WERI-Rb-1 (cell line): Measurements from ENCODE around the gene ZNF205.

Experiments
- DNase-seq: peaks from one replicate; pipeline ENCODE4 v3.0.0-alpha.2; 2020
- H3K27ac ChIP-seq: fragments of 250-450 bp; sonication (Bioruptor Pico); 2 replicates; pipeline ENCODE4 v1.5.1; 2020; ENCODE audit warnings: mild to moderate bottlenecking, moderate library complexity
- H3K27me3 ChIP-seq: fragments of 250-450 bp; sonication (Bioruptor Pico); 2 replicates; pipeline ENCODE4 v1.5.1; 2021; ENCODE audit warnings: mild to moderate bottlenecking, low read depth, moderate library complexity; ENCODE audit not compliant: insufficient read depth, severe bottlenecking
- H3K36me3 ChIP-seq: fragments of 250-450 bp; sonication (Bioruptor Pico); 2 replicates; pipeline ENCODE4 v1.5.1; 2020; ENCODE audit warnings: mild to moderate bottlenecking, moderate library complexity
- H3K4me3 ChIP-seq: 2 replicates; pipeline ENCODE4 v1.5.1; 2011; ENCODE audit warnings: low read depth, mild to moderate bottlenecking, control low read depth, low read length
- H3K9me3 ChIP-seq: fragments of 250-450 bp; sonication (Bioruptor Pico); 2 replicates; pipeline ENCODE4 v1.5.1; 2021; ENCODE audit warnings: mild to moderate bottlenecking, moderate library complexity; ENCODE audit not compliant: severe bottlenecking
- CTCF ChIP-seq: IDR thresholded peaks from 2 replicates; pipeline ENCODE4 v1.5.1; 2011; ENCODE audit warnings: low read depth, mild to moderate bottlenecking, control low read depth, inconsistent platforms, low read length

The ZNF205 gene

DNA sequence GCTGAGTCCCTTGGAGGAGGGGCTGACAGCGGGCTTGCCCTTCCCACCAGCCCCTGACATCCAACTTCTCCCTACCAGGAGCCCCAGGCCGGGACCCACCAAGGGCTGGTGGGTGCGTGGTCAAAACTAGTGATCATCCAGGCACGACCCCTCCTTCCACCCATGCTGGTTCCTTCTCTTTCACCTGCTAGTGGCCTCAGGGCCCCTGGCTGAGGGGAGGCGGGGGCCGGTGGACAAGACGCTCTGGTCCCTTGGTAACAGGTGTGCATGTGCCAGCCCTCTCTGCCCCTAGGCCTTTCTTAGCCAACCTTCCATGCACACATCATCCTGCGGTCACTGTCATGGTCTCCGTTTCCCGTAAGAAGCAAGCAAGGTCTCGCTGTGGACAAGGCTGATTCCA is 30.8 kb downstream of the ZNF205 start:
- DNase-seq, result no peak

GRCh38 chr16:3143598-3144320 is 31.4 kb downstream of the ZNF205 start:
- no peak overlapping the region for H3K4me3 ChIP-seq
- H3K27me3 ChIP-seq, result peaks cover 2% of the 10 kb centered on the region
- no peak overlapping the region for H3K27ac ChIP-seq
- no peak for DNase-seq
- no peak for TF ChIP-seq CTCF
- no peaks in the 10 kb centered on the region for H3K9me3 ChIP-seq
- H3K36me3 ChIP-seq, result peaks cover 19% of the 10 kb centered on the region

More for the DNA sequence above, 30.8 kb downstream of the ZNF205 start:
- Histone ChIP-seq H3K27me3 (no peaks in the 10 kb centered on the region), H3K27ac (no peak overlapping the region), H3K9me3 (no peaks in the 10 kb centered on the region), H3K36me3 (peaks cover 19% of the 10 kb centered on the region), H3K4me3 (no peak overlapping the region)
- no peak for TF ChIP-seq CTCF

DNA sequence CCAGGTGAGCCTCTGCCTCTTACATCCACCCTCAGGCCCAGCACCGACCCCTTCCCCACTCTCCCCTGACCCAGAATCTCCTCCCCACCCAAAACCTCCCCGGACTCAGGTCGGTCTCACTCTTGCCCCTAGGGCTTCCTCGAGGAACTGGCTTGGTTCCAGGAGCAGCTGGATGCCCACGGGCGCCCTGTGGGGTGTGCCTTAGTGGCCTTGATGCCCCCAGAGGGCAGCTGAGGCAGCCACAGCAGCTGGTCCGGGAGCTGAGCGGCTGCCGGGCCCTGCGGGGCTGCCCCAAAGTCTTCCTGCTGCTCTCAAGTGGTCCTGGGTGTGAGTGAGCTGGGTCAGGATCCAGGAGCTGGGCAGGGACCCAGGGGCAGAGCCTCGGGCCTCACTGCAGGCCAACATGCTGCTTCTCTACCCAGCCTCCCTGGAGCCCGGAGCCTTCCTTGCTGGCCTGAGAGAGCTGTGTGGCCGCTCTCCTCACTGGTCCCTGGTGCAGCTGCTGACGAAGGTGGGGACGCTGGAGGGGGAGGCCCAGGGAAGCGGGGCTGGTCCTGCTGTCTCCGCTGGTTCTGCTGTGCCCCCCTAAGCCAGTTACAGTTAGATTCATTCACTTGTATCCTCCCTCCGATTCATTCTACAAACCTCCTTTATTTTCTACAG is 32.1 kb downstream of the ZNF205 start:
- H3K27me3 ChIP-seq, result peaks cover 7% of the 10 kb centered on the region
- H3K9me3 ChIP-seq, result no peaks in the 10 kb centered on the region
- no peak overlapping the region for H3K27ac ChIP-seq
- H3K4me3 ChIP-seq, result no peak overlapping the region
- DNase-seq, result no peak
- H3K36me3 ChIP-seq, result peaks cover 15% of the 10 kb centered on the region
- no peak for TF ChIP-seq CTCF

DNA sequence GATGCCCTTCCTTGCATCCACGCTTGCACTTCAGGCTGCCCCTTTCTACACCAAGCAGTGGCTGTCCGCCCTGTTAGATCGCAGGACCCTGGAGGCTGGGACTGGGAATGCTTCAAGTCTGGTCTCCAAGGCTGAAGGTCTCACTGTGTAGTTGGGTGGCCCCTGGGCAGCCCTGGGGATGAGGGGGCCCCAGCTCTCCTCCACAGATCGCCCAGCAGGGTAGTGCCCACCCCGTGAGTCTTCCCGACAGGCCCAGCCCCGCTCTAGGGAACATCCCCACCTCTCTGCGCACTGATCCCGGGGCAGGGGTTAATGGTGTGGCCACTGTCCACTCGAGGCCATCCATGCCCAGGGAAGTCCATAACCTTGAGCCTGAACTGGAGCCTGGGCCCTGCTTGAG is 32.8 kb downstream of the ZNF205 start:
- H3K4me3 ChIP-seq, result no peak overlapping the region
- TF ChIP-seq CTCF, result no peak
- peaks cover 11% of the 10 kb centered on the region for H3K36me3 ChIP-seq
- H3K9me3 ChIP-seq, result no peaks in the 10 kb centered on the region
- no peak for DNase-seq
- H3K27ac ChIP-seq, result no peak overlapping the region
- peaks cover 7% of the 10 kb centered on the region for H3K27me3 ChIP-seq

DNA sequence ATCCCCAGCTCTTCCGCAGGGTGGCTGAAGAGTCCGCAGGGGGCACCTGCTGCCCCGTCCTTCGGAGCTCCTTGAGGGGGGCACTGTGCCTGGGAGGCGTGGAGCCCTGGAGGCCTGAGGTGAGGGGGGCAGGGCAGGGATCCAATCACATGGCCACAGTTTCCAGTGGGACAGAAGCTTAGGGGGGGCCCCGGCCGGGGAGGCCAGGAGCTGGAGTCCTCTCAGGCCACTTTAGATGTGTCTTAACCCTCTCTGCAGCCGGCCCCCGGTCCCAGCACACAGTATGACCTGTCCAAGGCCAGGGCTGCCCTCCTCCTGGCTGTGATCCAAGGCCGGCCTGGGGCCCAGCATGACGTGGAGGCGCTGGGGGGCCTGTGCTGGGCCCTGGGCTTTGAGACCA is 33.3 kb downstream of the ZNF205 start:
- DNase-seq, result no peak
- Histone ChIP-seq H3K9me3 (no peaks in the 10 kb centered on the region), H3K4me3 (no peak overlapping the region), H3K27ac (no peak overlapping the region), H3K36me3 (peaks cover 9% of the 10 kb centered on the region), H3K27me3 (peaks cover 7% of the 10 kb centered on the region)
- no peak for TF ChIP-seq CTCF
